ENCODE data around the gene PRICKLE2. TPM values are rescaled to one million over a fixed set of nuclear protein-coding genes. Genes with fewer than 3 reads are reported as not detected.

Gene PRICKLE2
- total and polyA plus RNA-seq, 2 experiments from 2014 or later: 1.1 to 12.5 TPM

- TF ChIP-seq ZNF462 (CRISPR knock-in tag; IDR thresholded peaks at IDR 0.05) (no peak), JUNB (IDR thresholded peaks at IDR 0.05; ENCODE audit: unreplicated experiment) (no peak)
These were observed 10.2 kb downstream of the PRICKLE2 start (continued) for GRCh38 chr3:64215103-64215502.

GRCh38 chr3:64214381-64215018 is 10.8 kb downstream of the PRICKLE2 start:
- H2AFZ ChIP-seq: no peak overlapping the region
- DNase-seq (ENCODE audit: low spot score): no peak
- peaks cover 9% of the 10 kb centered on the region for H3K9me2 ChIP-seq (ENCODE audit: insufficient read depth)
- peaks cover 47% of the 10 kb centered on the region for H3K4me1 Mint-ChIP-seq
- H3F3A ChIP-seq (replicated peaks; ENCODE audit: low read depth): no peaks in the 10 kb centered on the region
- no peaks in the 10 kb centered on the region for H4K20me1 ChIP-seq (replicated peaks; ENCODE audit: insufficient read depth)
- no peak for ATAC-seq
- H3K79me2 ChIP-seq (replicated peaks; ENCODE audit: insufficient read depth): no peaks in the 10 kb centered on the region
- H3K36me3 Mint-ChIP-seq (ENCODE audit: low read depth): no peaks in the 10 kb centered on the region
- peaks cover 17% of the 10 kb centered on the region for H3K27me3 ChIP-seq (ENCODE audit: insufficient read depth)
- no peaks in the 10 kb centered on the region for H3K36me3 ChIP-seq (ENCODE audit: insufficient read depth)
- no peak overlapping the region for H3K4me3 ChIP-seq
- peak overlapping the region; percentile 39 for H3K4me2 ChIP-seq
- H3K4me1 ChIP-seq (ENCODE audit: insufficient read depth): peaks cover 48% of the 10 kb centered on the region
- H3K27me3 Mint-ChIP-seq (ENCODE audit: insufficient read depth, low read depth, poor library complexity): peaks cover 11% of the 10 kb centered on the region
- no peak overlapping the region for H3K27ac Mint-ChIP-seq
- no peaks in the 10 kb centered on the region for H3K9me3 Mint-ChIP-seq
- H3K4me3 Mint-ChIP-seq: no peak overlapping the region
- no peak overlapping the region for H3K27ac ChIP-seq (ENCODE audit: low read depth)
- no peak for TF ChIP-seq ETS1 (IDR thresholded peaks at IDR 0.05)

All from GM23338 (cell line).